Neural cell (in vitro differentiated cells): Measurements from ENCODE around the gene CD83. TPM values are rescaled to one million over a fixed set of nuclear protein-coding genes. Genes with fewer than 3 reads are reported as not detected.

Experiments
- H2AFZ ChIP-seq: fragments of 200-600, 300-800 bp; sonication (generic), shearing (Covaris generic); 2 replicates; pipeline ENCODE4 v1.6.0; 2014; ENCODE audit warnings: low read depth, mild to moderate bottlenecking, antibody characterized with exemption, low read length, moderate library complexity
- H3F3A ChIP-seq: fragments of 200-600 bp; shearing (Covaris generic); 2 replicates; pipeline ENCODE4 v1.6.1; 2016; ENCODE audit warnings: mild to moderate bottlenecking, moderate library complexity, mixed read lengths, antibody characterized with exemption, low read length; ENCODE audit not compliant: insufficient read depth, poor library complexity, severe bottlenecking
- H3K27ac ChIP-seq: fragments of 200-600, 300-800 bp; sonication (generic), shearing (Covaris generic); 2 replicates; pipeline ENCODE4 v1.5.1; 2014; ENCODE audit warnings: mild to moderate bottlenecking, low read length, moderate library complexity
- H3K27me3 ChIP-seq: fragments of 300-800, 200-600 bp; sonication (generic), shearing (Covaris generic); 2 replicates; pipeline ENCODE4 v1.6.0; 2014; ENCODE audit warnings: mild to moderate bottlenecking, low read depth, low read length, moderate library complexity; ENCODE audit not compliant: insufficient read depth
- H3K36me3 ChIP-seq: fragments of 300-800, 200-600 bp; sonication (generic), shearing (Covaris generic); 2 replicates; pipeline ENCODE4 v1.5.1; 2014; ENCODE audit warnings: mild to moderate bottlenecking, antibody characterized with exemption, low read length, moderate library complexity; ENCODE audit not compliant: insufficient read depth
- H3K4me2 ChIP-seq: fragments of 300-800, 200-600 bp; sonication (generic), shearing (Covaris generic); 2 replicates; pipeline ENCODE4 v1.6.0; 2014; ENCODE audit warnings: mild to moderate bottlenecking, low read length
- H3K4me3 ChIP-seq: fragments of 300-800, 200-600 bp; sonication (generic), shearing (Covaris generic); 2 replicates; pipeline ENCODE4 v1.5.1; 2014; ENCODE audit warnings: mild to moderate bottlenecking, low read length, moderate library complexity
- H3K79me2 ChIP-seq: fragments of 200-600 bp; shearing (Covaris generic); replicated peaks from 2 replicates; pipeline ENCODE4 v1.6.0; 2014; ENCODE audit warnings: mild to moderate bottlenecking, low read length, moderate library complexity; ENCODE audit not compliant: insufficient read depth
- H3K9ac ChIP-seq: fragments of 300-800, 200-600 bp; sonication (generic), shearing (Covaris generic); 2 replicates; pipeline ENCODE4 v1.6.1; 2016; ENCODE audit warnings: mild to moderate bottlenecking, low read length, mixed read lengths
- H3K9me2 ChIP-seq: fragments of 200-600 bp; shearing (Covaris generic); 2 replicates; pipeline ENCODE4 v1.6.1; 2016; ENCODE audit warnings: mild to moderate bottlenecking, low read length, mixed read lengths; ENCODE audit not compliant: insufficient read depth
- H3K9me3 ChIP-seq: fragments of 200-600, 300-800 bp; sonication (generic), shearing (Covaris generic); 2 replicates; pipeline ENCODE4 v1.6.1; 2016; ENCODE audit warnings: mild to moderate bottlenecking, mixed run types, low read length, moderate library complexity, mixed read lengths
- H4K20me1 ChIP-seq: fragments of 200-600 bp; shearing (Covaris generic); 2 replicates; pipeline ENCODE4 v1.6.1; 2016; ENCODE audit warnings: mild to moderate bottlenecking, mixed run types; ENCODE audit not compliant: insufficient read depth
- CTCF ChIP-seq: fragments of 450-650 bp; IDR thresholded peaks from 2 replicates; pipeline ENCODE4 v1.5.1; 2014; ENCODE audit warnings: antibody characterized with exemption, mild to moderate bottlenecking, moderate library complexity; ENCODE audit not compliant: poor library complexity, severe bottlenecking
- EP300 ChIP-seq: fragments of 450-650 bp; conservative IDR thresholded peaks from 2 replicates; pipeline ENCODE4 v1.6.1; 2014; ENCODE audit warnings: antibody characterized with exemption, mild to moderate bottlenecking, moderate library complexity; ENCODE audit not compliant: poor library complexity, severe bottlenecking
- EZH2 ChIP-seq: fragments of 200-600, 300-800 bp; shearing (Covaris generic), sonication (generic); IDR thresholded peaks from 2 replicates; pipeline ENCODE4 v1.6.1; 2014; ENCODE audit warnings: antibody characterized with exemption, low read length, borderline replicate concordance, mild to moderate bottlenecking; ENCODE audit not compliant: insufficient read depth, poor library complexity, severe bottlenecking
- MXI1 ChIP-seq: fragments of 450-650 bp; conservative IDR thresholded peaks from 2 replicates; pipeline ENCODE4 v1.6.1; 2014; ENCODE audit warnings: antibody characterized with exemption, mild to moderate bottlenecking; ENCODE audit not compliant: poor library complexity, severe bottlenecking
- POLR2AphosphoS5 ChIP-seq: IDR thresholded peaks from 2 replicates; pipeline ENCODE4 v1.6.1; 2012
- RAD21 ChIP-seq: fragments of 450-650 bp; conservative IDR thresholded peaks from 2 replicates; pipeline ENCODE4 v1.6.1; 2014; ENCODE audit warnings: antibody characterized with exemption, mild to moderate bottlenecking, moderate library complexity
- SMC3 ChIP-seq: fragments of 450-650 bp; conservative IDR thresholded peaks from 2 replicates; pipeline ENCODE4 v1.6.1; 2014; ENCODE audit warnings: antibody characterized with exemption, mild to moderate bottlenecking, moderate library complexity; ENCODE audit not compliant: poor library complexity
- TAF1 ChIP-seq: IDR thresholded peaks from 2 replicates; pipeline ENCODE4 v1.6.1; 2012; ENCODE audit warnings: low read depth
- polyA plus RNA-seq: library from polyadenylated mRNA; depleted of rRNA; stranded (reverse); fragments of >200 nt; gene quantifications from 2 replicates; pipeline ENCODE4 v1.2.3, GENCODE V29; 2014
- TF ChIP-seq, protein P1 (sequence below): IDR thresholded peaks from 2 replicates; pipeline ENCODE4 v1.6.1; 2012; ENCODE audit warnings: borderline replicate concordance

Gene CD83
- polyA plus RNA-seq, 1 donor from 2014 or later: 17.0 TPM

DNA sequence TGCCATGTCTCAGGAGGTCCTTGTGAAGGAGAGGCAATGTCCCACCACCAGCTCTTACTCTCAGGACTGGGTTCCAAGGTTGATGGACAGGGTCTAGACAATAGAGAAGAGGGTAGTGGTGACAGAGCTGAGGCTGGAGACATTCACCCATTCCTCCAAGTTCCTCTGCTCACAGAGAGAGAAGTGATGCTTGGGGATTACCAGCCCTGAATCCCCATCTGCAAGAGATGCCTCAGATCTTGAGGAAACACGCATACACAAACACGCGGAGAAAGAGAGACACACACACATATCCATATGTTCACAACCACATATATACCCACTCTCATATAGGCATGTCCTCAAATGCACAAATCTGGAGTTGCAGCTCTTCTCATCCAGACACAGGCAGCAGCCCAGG lies 15.2 kb upstream of the CD83 start:
- H3K4me3 ChIP-seq: no peak overlapping the region
- H3F3A ChIP-seq: no peaks in the 10 kb centered on the region
- no peaks in the 10 kb centered on the region for H4K20me1 ChIP-seq
- H3K9me3 ChIP-seq: peaks cover 3% of the 10 kb centered on the region
- TF ChIP-seq, protein P1, sequence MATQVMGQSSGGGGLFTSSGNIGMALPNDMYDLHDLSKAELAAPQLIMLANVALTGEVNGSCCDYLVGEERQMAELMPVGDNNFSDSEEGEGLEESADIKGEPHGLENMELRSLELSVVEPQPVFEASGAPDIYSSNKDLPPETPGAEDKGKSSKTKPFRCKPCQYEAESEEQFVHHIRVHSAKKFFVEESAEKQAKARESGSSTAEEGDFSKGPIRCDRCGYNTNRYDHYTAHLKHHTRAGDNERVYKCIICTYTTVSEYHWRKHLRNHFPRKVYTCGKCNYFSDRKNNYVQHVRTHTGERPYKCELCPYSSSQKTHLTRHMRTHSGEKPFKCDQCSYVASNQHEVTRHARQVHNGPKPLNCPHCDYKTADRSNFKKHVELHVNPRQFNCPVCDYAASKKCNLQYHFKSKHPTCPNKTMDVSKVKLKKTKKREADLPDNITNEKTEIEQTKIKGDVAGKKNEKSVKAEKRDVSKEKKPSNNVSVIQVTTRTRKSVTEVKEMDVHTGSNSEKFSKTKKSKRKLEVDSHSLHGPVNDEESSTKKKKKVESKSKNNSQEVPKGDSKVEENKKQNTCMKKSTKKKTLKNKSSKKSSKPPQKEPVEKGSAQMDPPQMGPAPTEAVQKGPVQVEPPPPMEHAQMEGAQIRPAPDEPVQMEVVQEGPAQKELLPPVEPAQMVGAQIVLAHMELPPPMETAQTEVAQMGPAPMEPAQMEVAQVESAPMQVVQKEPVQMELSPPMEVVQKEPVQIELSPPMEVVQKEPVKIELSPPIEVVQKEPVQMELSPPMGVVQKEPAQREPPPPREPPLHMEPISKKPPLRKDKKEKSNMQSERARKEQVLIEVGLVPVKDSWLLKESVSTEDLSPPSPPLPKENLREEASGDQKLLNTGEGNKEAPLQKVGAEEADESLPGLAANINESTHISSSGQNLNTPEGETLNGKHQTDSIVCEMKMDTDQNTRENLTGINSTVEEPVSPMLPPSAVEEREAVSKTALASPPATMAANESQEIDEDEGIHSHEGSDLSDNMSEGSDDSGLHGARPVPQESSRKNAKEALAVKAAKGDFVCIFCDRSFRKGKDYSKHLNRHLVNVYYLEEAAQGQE: no peak
- TF ChIP-seq POLR2AphosphoS5 (no peak), EP300 (no peak), EZH2 (no peak), MXI1 (no peak), RAD21 (no peak), SMC3 (no peak), TAF1 (no peak), CTCF (no peak)
- H3K36me3 ChIP-seq: no peaks in the 10 kb centered on the region
- H3K9ac ChIP-seq: no peak overlapping the region
- no peaks in the 10 kb centered on the region for H3K27me3 ChIP-seq
- no peak overlapping the region for H3K27ac ChIP-seq
- no peak overlapping the region for H3K4me2 ChIP-seq
- no peaks in the 10 kb centered on the region for H3K79me2 ChIP-seq
- H2AFZ ChIP-seq: no peak overlapping the region
- H3K9me2 ChIP-seq: no peaks in the 10 kb centered on the region

DNA sequence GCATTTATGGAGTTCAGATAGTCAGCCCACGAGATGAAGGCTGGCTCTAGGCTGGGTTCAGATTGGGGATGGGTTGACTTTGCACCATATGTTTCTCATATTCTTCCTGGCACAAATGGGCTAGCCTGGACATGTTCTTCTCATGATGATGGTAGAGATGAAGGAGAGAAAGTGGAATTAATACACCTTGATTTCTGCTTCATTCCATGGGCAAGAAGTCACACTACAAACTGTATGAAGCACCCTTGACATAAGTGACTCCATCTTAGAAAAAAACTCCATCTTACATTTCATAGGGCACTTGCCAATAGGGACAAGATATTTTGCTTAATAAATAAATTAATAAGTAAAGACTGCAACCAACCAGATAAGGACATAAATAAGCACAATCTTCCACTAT lies 12.0 kb upstream of the CD83 start:
- Histone ChIP-seq H3K27me3 (no peaks in the 10 kb centered on the region), H3K36me3 (no peaks in the 10 kb centered on the region), H3K79me2 (no peaks in the 10 kb centered on the region), H3K9me3 (peaks cover 4% of the 10 kb centered on the region), H2AFZ (no peak overlapping the region), H3K4me2 (no peak overlapping the region), H3K9ac (no peak overlapping the region), H3K4me3 (no peak overlapping the region), H4K20me1 (no peaks in the 10 kb centered on the region), H3K27ac (no peak overlapping the region), H3K9me2 (no peaks in the 10 kb centered on the region), H3F3A (no peaks in the 10 kb centered on the region)
- no peak for TF ChIP-seq TAF1
- TF ChIP-seq, protein P1: no peak
- no peak for TF ChIP-seq EP300
- TF ChIP-seq EZH2: no peak
- TF ChIP-seq MXI1: no peak
- TF ChIP-seq SMC3: no peak
- TF ChIP-seq RAD21: no peak
- TF ChIP-seq POLR2AphosphoS5: no peak
- TF ChIP-seq CTCF: no peak
